Measurements from ENCODE around the gene PSMC6.

DNA sequence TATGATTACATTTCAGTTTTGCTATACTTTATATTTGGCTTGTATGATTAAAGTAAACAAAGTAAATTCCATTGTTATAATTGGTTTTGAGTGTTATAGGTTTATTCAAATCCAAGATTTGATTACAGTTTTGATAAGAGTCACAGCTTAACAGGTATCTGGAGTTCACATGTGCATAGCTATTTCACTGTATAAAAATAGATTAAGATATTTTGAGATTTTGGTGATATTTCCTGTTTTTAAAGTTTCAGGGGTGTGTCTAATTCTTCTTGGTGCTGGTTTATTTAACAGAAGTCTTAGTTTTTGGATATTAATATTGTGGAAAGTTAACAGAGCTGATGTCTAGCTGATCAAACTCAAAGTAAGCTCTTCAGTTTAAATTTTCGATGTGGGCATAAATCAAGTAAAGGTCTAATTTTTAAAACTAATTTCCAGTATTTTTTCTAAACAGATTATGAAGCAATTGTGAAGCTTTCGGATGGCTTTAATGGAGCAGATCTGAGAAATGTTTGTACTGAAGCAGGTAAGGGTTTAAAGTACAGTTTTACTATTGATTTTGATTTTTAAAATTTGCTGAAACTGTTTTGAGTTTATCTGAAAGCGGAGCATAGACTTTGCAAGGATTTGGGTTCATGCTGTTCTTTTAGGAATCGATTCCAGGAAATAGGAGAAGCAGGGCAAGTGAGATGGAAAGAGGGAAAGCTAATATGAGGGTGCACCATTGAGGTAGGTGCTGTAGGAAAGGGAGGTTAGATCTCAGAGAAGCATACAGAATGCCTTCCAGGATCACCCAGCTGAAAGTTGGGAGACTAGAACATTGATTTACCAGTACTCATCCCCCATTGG is 16.7 kb downstream of the PSMC6 start:
- no peak for TF ChIP-seq POLR2A (IDR thresholded peaks at IDR 0.05)
- TF ChIP-seq CTCF (IDR thresholded peaks at IDR 0.05) = no peak

Measured in tibial nerve (tissue), 3 donors.